SH-SY5Y (cell line): Measurements from ENCODE around the gene DEPDC5.

Source experiments
- GATA2 ChIP-seq: IDR thresholded peaks from 2 replicates; pipeline ENCODE4 v1.6.1; 2011; ENCODE audit warnings: mild to moderate bottlenecking, low read depth, low read length
- GATA3 ChIP-seq: IDR thresholded peaks from 2 replicates; pipeline ENCODE4 v1.6.1; 2011; ENCODE audit warnings: low read depth, mild to moderate bottlenecking, low read length, moderate library complexity

Gene DEPDC5

GRCh38 chr22:31852691-31853421 is 99.0 kb downstream of the DEPDC5 start:
- TF ChIP-seq GATA3 = no peak

- TF ChIP-seq GATA3 = no peak
- TF ChIP-seq GATA2 = no peak
Measured at GRCh38 chr22:31853736-31854495, 100.1 kb downstream of the DEPDC5 start.

DNA sequence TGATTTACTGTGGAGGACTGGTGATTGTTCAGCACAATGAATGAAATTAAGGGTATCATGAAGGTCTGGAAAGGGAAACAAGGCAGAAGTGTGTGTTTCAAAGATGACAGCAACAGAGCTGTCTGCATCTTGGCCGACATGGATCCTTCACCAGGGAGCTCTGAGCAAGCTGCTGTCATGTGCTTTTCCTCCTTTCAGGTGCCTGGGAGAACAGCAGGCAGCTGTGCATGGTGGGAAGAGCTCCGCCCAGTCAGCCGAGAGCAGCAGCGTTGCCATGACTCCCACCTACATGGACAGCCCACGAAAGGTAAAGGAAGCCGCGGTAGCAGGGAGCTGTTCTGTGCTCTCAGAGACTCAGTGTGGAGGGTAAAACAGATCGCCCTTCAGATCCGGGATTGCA is 103.4 kb downstream of the DEPDC5 start:
- TF ChIP-seq GATA3 (no peak), GATA2 (no peak)

DNA sequence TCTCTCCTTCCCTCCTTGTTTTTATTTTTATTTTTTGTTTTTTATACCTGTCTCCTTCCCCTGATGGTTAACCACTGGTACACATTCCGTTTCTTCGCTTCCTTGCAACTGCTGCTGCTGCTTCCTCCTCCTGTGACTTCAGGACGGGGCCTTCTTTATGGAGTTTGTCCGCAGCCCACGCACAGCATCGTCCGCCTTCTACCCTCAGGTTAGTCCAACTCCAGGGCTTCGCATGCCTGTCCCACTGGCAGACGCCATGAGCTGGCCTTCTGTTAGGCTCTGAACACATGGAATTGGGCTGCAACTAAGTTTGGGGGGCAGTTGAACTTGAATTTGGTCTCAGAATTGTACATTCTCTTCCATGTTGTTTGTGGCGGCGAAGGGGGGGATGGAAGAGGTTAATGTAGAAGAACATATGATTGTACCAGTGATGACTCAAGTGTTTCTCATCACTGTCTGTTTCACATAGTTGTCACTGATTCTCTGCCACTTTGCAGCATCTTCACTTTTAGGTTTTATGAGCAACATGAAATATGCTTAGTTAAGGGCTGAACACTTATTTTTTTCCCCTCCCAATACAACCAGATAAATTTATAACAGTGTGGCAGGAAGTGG is 107.5 kb downstream of the DEPDC5 start:
- no peak for TF ChIP-seq GATA3

- TF ChIP-seq GATA3 (no peak), GATA2 (no peak)
Measured at GRCh38 chr22:31866918-31867317, 113.1 kb downstream of the DEPDC5 start.

- TF ChIP-seq GATA2 = no peak
- TF ChIP-seq GATA3 = no peak
Measured at GRCh38 chr22:31867386-31868153, 113.8 kb downstream of the DEPDC5 start.

GRCh38 chr22:31869739-31870138 is 115.9 kb downstream of the DEPDC5 start:
- no peak for TF ChIP-seq GATA2
- no peak for TF ChIP-seq GATA3

- TF ChIP-seq GATA2 (no peak), GATA3 (no peak)
Measured at GRCh38 chr22:31870890-31871289, 117.1 kb downstream of the DEPDC5 start.

GRCh38 chr22:31871480-31871879 is 117.7 kb downstream of the DEPDC5 start:
- TF ChIP-seq GATA3 = no peak

DNA sequence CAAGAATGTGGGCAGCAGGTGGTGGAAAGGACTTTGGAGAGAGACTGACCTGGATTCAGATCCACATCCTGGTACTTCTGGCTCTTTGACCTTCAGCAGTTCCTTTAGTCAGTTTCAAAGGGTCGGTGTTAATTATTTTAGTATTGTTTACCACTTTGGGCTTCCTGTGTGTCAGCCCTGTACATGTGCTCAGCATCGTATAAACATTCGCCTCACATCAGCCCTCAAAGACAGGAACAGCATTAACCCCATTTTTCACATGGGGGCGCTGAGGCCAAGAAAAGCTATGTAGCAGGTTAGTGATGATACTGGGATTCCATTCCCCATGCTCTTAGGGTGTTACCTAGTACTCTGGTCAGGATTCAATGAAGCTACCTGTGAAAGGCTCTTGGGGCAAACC is 118.4 kb downstream of the DEPDC5 start:
- no peak for TF ChIP-seq GATA3
- no peak for TF ChIP-seq GATA2

- TF ChIP-seq GATA3 (no peak), GATA2 (no peak)
Measured at GRCh38 chr22:31874821-31875220, 121.0 kb downstream of the DEPDC5 start.

GRCh38 chr22:31876156-31876920 is 122.5 kb downstream of the DEPDC5 start:
- no peak for TF ChIP-seq GATA2
- no peak for TF ChIP-seq GATA3

- no peak for TF ChIP-seq GATA2
- TF ChIP-seq GATA3 = no peak
Measured at GRCh38 chr22:31879585-31879984, 125.8 kb downstream of the DEPDC5 start.

GRCh38 chr22:31881200-31881599 is 127.4 kb downstream of the DEPDC5 start:
- TF ChIP-seq GATA3 = no peak
- TF ChIP-seq GATA2 = no peak
